Putamen (tissue), 1 donor: ENCODE results near the gene BANP.
"Not testable (repeated sequence)": the region's sequence is repeated elsewhere in the genome, so short reads cannot be mapped to it uniquely, and the experiment has no call there.

Source experiments
- DNase-seq: peaks from one replicate; pipeline ENCODE4 v3.0.0-alpha.2; 2016; ENCODE audit warnings: low spot score

Gene BANP

GRCh38 chr16:87950765-87951551, at the start of gene BANP:
Gene BANP, plus strand, starts transcription at chr16:87951434. Its CDS starts 23,682 bp downstream, at chr16:87975116.
- peak; percentile 98 for DNase-seq

GRCh38 chr16:87904963-87905362, 46.3 kb upstream of the BANP start:
- DNase-seq: not testable (repeated sequence)

GRCh38 chr16:87905521-87905920, 45.7 kb upstream of the BANP start:
- not testable (repeated sequence) for DNase-seq

- DNase-seq: not testable (repeated sequence)
These were observed 43.1 kb upstream of the BANP start for GRCh38 chr16:87908101-87908500.

GRCh38 chr16:87909203-87909935, 41.9 kb upstream of the BANP start:
- DNase-seq: not testable (repeated sequence)

GRCh38 chr16:87911106-87911763, 40.0 kb upstream of the BANP start:
- not testable (repeated sequence) for DNase-seq

GRCh38 chr16:87912691-87913090, 38.5 kb upstream of the BANP start:
- not testable (repeated sequence) for DNase-seq

- not testable (repeated sequence) for DNase-seq
These were observed 37.1 kb upstream of the BANP start for GRCh38 chr16:87914021-87914725.

- no peak for DNase-seq
These were observed 36.4 kb upstream of the BANP start for GRCh38 chr16:87914812-87915211.

GRCh38 chr16:87917503-87917902, 33.7 kb upstream of the BANP start:
- no peak for DNase-seq

- DNase-seq: no peak
These were observed 32.9 kb upstream of the BANP start for GRCh38 chr16:87918338-87918737.

GRCh38 chr16:87918866-87919680, 32.2 kb upstream of the BANP start:
- no peak for DNase-seq

- no peak for DNase-seq
These were observed 31.6 kb upstream of the BANP start for GRCh38 chr16:87919681-87919994.

- no peak for DNase-seq
These were observed 29.9 kb upstream of the BANP start for GRCh38 chr16:87921236-87921773.

GRCh38 chr16:87922250-87922871, 28.9 kb upstream of the BANP start:
- DNase-seq: no peak

- DNase-seq: no peak
These were observed 27.0 kb upstream of the BANP start for GRCh38 chr16:87924041-87924810.

GRCh38 chr16:87924811-87925670, 26.2 kb upstream of the BANP start:
- no peak for DNase-seq

- no peak for DNase-seq
These were observed 24.7 kb upstream of the BANP start for GRCh38 chr16:87926246-87927194.
